ENCODE data around the gene TOP1.

Gene TOP1

GRCh38 chr20:41134362-41135186, 106.0 kb downstream of the TOP1 start:
- DNase-seq: no peak

- DNase-seq: peak; percentile 24
These were observed 106.7 kb downstream of the TOP1 start for GRCh38 chr20:41135187-41135887.

- DNase-seq: no peak
These were observed 107.5 kb downstream of the TOP1 start for GRCh38 chr20:41135888-41136679.

- DNase-seq: peak; percentile 88
These were observed 108.3 kb downstream of the TOP1 start, which contains the start of gene PLCG1 for GRCh38 chr20:41136680-41137613. TSS of gene PLCG1 (plus strand) at chr20:41137543. CDS start at chr20:41137642, 99 bp downstream.

GRCh38 chr20:41137614-41138474, 109.2 kb downstream of the TOP1 start:
- peak; percentile 79 for DNase-seq

GRCh38 chr20:41138475-41139226, 110.0 kb downstream of the TOP1 start:
- DNase-seq: no peak

- DNase-seq: no peak
These were observed 110.8 kb downstream of the TOP1 start for GRCh38 chr20:41139227-41140093.

- DNase-seq: no peak
These were observed 111.9 kb downstream of the TOP1 start for GRCh38 chr20:41140226-41141133.

- no peak for DNase-seq
These were observed 112.7 kb downstream of the TOP1 start for GRCh38 chr20:41141153-41141815.

GRCh38 chr20:41142245-41142644, 113.6 kb downstream of the TOP1 start:
- DNase-seq: no peak

GRCh38 chr20:41142919-41143318, 114.3 kb downstream of the TOP1 start:
- no peak for DNase-seq

- no peak for DNase-seq
These were observed 114.7 kb downstream of the TOP1 start for GRCh38 chr20:41143354-41143753.

- no peak for DNase-seq
These were observed 116.7 kb downstream of the TOP1 start for GRCh38 chr20:41145317-41145716.

GRCh38 chr20:41145821-41146620, 117.4 kb downstream of the TOP1 start:
- DNase-seq: no peak

GRCh38 chr20:41147767-41148191, 119.2 kb downstream of the TOP1 start:
- DNase-seq: no peak

GRCh38 chr20:41148942-41149341, 120.3 kb downstream of the TOP1 start:
- DNase-seq: no peak

- no peak for DNase-seq
These were observed 122.0 kb downstream of the TOP1 start for GRCh38 chr20:41150664-41151063.

Data from NCI-H1105 (cell line).